ENCODE results near the gene TNFSF11.

Gene TNFSF11

GRCh38 chr13:42612021-42612765, 38.2 kb downstream of the TNFSF11 start:
- Mint-ChIP-seq H3K4me1 (ENCODE audit: low read depth) (peaks cover 3% of the 10 kb centered on the region), H3K9me3 (no peaks in the 10 kb centered on the region), H3K27me3 (peaks cover 15% of the 10 kb centered on the region), H3K4me3 (no peak overlapping the region), H3K36me3 (ENCODE audit: low read depth) (no peaks in the 10 kb centered on the region), H3K27ac (no peak overlapping the region)

DNA sequence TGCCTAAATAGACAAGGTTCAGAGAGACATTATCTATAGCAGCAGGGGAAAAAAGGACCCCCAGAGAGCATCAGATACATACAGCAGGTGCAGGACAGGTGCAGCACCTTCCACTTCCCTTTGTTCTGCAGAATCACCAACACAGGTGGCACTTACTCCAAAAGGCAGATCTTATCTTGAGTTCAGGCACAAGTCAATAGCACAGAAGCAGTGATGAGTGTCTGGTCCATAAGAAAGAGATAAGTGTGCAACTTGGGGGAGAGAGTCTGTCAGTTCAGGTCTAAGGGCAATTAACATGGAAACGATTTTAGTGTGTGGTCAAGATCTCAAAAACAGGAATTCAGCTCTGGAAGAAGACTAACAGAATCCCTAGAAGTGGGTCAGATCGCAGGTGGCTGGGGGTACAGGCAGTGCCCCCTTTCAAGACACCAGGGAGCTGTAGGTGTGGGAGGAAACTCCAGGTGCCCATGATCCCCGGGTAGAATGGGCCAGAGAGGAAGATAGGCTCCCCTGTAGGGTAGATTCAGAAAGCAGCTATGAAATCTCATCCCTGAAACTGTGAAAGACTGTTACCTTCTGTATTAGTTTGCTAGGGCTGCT, 40.6 kb downstream of the TNFSF11 start:
- Mint-ChIP-seq H3K9me3 (no peaks in the 10 kb centered on the region), H3K27ac (no peak overlapping the region), H3K4me1 (ENCODE audit: low read depth) (peaks cover 3% of the 10 kb centered on the region), H3K36me3 (ENCODE audit: low read depth) (no peaks in the 10 kb centered on the region), H3K27me3 (peaks cover 11% of the 10 kb centered on the region), H3K4me3 (no peak overlapping the region)

DNA sequence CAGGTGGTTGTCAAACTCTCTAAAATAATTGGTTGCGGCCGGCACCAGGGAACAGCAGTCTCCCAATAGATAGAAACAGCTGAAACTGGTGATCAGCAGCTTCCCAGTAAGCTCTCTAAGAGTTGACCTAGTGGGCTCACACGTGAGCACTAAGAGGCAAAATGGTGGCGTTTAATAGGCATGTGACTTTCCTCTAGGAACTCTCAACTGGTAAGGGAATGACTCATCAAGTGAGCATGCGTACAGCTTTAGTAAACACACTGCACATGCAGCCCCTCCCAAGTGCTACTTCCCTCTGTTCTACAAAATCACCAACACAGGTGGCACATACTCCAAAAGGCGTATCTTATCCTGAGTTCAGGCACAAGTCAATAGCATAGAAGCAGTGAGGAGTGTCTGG, 41.7 kb downstream of the TNFSF11 start:
- no peaks in the 10 kb centered on the region for H3K9me3 Mint-ChIP-seq
- H3K27me3 Mint-ChIP-seq, result peaks cover 11% of the 10 kb centered on the region
- no peak overlapping the region for H3K4me3 Mint-ChIP-seq
- H3K27ac Mint-ChIP-seq, result no peak overlapping the region
- no peaks in the 10 kb centered on the region for H3K36me3 Mint-ChIP-seq (ENCODE audit: low read depth)
- peaks cover 3% of the 10 kb centered on the region for H3K4me1 Mint-ChIP-seq (ENCODE audit: low read depth)

GRCh38 chr13:42617221-42617620, 43.3 kb downstream of the TNFSF11 start:
- Mint-ChIP-seq H3K4me1 (ENCODE audit: low read depth) (peaks cover 3% of the 10 kb centered on the region), H3K36me3 (ENCODE audit: low read depth) (no peaks in the 10 kb centered on the region), H3K4me3 (no peak overlapping the region), H3K27ac (no peak overlapping the region), H3K27me3 (peaks cover 16% of the 10 kb centered on the region), H3K9me3 (no peaks in the 10 kb centered on the region)

DNA sequence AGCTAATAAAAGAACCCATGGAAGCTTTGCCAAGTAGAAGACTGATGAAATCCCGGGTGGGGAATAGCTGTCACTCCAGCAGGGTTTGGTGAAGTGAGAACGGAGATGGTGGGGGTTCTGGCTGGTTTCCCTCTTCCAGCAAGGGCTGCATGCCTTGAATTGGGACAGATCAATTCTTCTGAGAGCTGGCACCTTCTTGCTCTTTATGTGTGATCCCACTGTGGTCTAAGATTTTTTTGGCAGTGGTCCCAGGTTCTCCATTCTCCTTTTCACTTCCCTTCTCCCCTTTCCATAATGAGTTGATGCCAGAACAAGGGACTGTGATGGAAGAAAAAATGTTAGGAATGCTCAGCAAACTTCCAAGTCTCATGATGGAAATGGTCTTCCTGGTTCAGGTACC, 50.0 kb downstream of the TNFSF11 start:
- H3K4me3 Mint-ChIP-seq, result no peak overlapping the region

DNA sequence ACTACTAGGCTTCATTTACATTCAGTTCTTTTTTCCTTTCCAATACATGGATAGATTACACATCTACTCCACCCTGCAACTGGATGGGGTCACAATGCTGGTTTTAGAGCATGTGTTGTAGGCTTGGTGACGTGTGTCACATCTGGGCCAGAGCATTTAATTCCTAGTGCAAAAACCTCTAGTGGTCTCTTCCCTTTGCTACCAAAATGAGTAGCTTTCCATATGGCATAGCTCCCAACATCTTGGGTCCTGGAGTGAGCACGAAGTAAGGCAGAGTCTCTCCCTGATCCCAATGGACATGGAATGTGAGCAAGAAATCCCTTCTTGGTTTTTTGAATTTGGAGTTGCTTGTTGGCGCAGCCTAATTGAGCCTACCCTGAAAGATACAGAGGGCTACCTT, 51.7 kb downstream of the TNFSF11 start:
- no peaks in the 10 kb centered on the region for H3K36me3 Mint-ChIP-seq (ENCODE audit: low read depth)

More for the DNA sequence above, 50.0 kb downstream of the TNFSF11 start:
- peaks cover 20% of the 10 kb centered on the region for H3K27me3 Mint-ChIP-seq
- no peaks in the 10 kb centered on the region for H3K9me3 Mint-ChIP-seq
- no peak overlapping the region for H3K27ac Mint-ChIP-seq
- H3K36me3 Mint-ChIP-seq (ENCODE audit: low read depth), result no peaks in the 10 kb centered on the region
- no peaks in the 10 kb centered on the region for H3K4me1 Mint-ChIP-seq (ENCODE audit: low read depth)

DNA sequence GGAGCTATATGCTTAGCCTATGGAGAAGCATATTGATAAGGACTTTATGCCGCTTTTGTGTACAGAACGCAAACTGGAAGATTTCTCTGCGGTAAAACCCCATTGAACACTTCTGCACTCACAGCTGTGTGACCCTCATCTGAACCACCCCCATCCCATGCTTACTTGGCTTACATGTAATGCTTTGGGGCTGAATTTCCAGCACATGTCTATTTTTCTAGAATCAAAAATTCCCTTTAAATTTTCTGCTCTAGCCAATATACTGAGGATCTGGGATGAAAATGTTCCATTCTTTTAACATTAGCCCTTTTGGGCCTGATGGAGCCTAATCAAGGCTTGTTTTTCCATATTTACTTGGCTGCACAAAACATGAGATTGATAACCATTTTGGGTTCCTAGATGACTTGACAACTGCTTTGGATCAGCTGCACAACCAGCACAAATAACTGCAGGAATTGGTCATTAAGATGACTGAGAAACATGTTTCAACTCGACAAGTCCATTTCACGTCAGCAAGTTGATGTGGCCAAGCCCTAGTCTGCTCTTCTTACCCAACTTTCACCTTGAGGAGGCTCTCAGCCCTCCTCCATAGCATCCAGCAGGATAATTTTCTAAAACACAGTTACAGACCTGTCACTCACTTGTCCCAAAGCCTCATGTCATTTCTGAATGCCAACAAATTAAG, 52.4 kb downstream of the TNFSF11 start:
- no peak overlapping the region for H3K4me3 Mint-ChIP-seq
- no peaks in the 10 kb centered on the region for H3K36me3 Mint-ChIP-seq (ENCODE audit: low read depth)
- H3K4me1 Mint-ChIP-seq (ENCODE audit: low read depth), result no peaks in the 10 kb centered on the region
- no peak overlapping the region for H3K27ac Mint-ChIP-seq
- no peaks in the 10 kb centered on the region for H3K9me3 Mint-ChIP-seq
- peaks cover 20% of the 10 kb centered on the region for H3K27me3 Mint-ChIP-seq

More for the DNA sequence above, 51.7 kb downstream of the TNFSF11 start:
- no peak overlapping the region for H3K27ac Mint-ChIP-seq
- H3K4me3 Mint-ChIP-seq, result no peak overlapping the region
- peaks cover 20% of the 10 kb centered on the region for H3K27me3 Mint-ChIP-seq
- H3K9me3 Mint-ChIP-seq, result no peaks in the 10 kb centered on the region
- H3K4me1 Mint-ChIP-seq (ENCODE audit: low read depth), result no peaks in the 10 kb centered on the region

DNA sequence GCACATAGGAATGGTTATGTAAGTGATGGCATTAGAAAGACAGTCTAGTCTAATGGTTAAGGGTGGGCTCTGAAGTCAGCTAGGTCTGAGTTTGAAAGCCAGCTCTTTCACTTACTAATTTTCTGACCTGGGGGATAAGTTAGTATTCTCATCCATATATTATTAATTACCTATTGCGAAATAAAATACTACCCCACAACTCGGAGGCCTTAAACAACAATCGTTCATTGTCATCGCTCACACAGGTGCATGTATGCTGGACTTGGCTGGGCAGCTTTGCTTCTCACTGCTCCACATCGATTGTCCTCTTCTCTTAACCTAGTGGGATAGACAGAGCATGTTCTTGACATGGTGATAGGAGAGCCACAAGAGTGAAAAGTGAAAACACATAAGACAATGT, 54.7 kb downstream of the TNFSF11 start:
- H3K4me1 Mint-ChIP-seq (ENCODE audit: low read depth), result no peaks in the 10 kb centered on the region
- H3K27ac Mint-ChIP-seq, result no peak overlapping the region
- no peaks in the 10 kb centered on the region for H3K36me3 Mint-ChIP-seq (ENCODE audit: low read depth)
- no peak overlapping the region for H3K4me3 Mint-ChIP-seq
- H3K9me3 Mint-ChIP-seq, result no peaks in the 10 kb centered on the region
- peaks cover 19% of the 10 kb centered on the region for H3K27me3 Mint-ChIP-seq

GRCh38 chr13:42631181-42631580, 57.2 kb downstream of the TNFSF11 start:
- Mint-ChIP-seq H3K4me3 (no peak overlapping the region), H3K27ac (no peak overlapping the region), H3K4me1 (ENCODE audit: low read depth) (no peaks in the 10 kb centered on the region), H3K27me3 (peaks cover 19% of the 10 kb centered on the region), H3K36me3 (ENCODE audit: low read depth) (no peaks in the 10 kb centered on the region), H3K9me3 (no peaks in the 10 kb centered on the region)

- H3K4me1 Mint-ChIP-seq (ENCODE audit: low read depth), result no peaks in the 10 kb centered on the region
- H3K4me3 Mint-ChIP-seq, result no peak overlapping the region
- no peak overlapping the region for H3K27ac Mint-ChIP-seq
- no peaks in the 10 kb centered on the region for H3K9me3 Mint-ChIP-seq
- H3K27me3 Mint-ChIP-seq, result peaks cover 12% of the 10 kb centered on the region
- H3K36me3 Mint-ChIP-seq (ENCODE audit: low read depth), result no peaks in the 10 kb centered on the region
Observed at GRCh38 chr13:42633495-42633894, 59.5 kb downstream of the TNFSF11 start.

DNA sequence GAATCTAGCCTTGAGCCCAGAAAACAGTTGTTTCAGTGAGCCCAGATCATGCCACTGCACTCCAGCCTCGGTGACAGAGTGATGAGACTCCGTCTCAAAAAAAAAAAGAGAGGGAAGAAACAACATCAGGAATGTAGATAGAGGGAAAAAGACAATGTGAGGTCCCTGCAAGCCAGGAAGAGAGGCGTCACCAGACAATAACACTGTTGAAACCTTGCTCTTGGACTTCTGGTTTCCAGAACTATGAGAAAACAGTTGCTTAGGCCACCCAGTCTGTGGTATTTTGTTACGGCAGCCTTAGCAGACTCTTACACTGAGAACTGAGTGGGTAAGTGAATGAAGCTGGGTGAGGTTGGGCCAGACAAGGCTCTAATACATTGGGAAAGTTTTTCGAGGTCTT, 64.1 kb downstream of the TNFSF11 start:
- Mint-ChIP-seq H3K9me3 (peaks cover 3% of the 10 kb centered on the region), H3K4me3 (no peak overlapping the region), H3K27me3 (peaks cover 24% of the 10 kb centered on the region), H3K4me1 (ENCODE audit: low read depth) (no peaks in the 10 kb centered on the region), H3K36me3 (ENCODE audit: low read depth) (no peaks in the 10 kb centered on the region), H3K27ac (no peak overlapping the region)

- Mint-ChIP-seq H3K36me3 (ENCODE audit: low read depth) (no peaks in the 10 kb centered on the region), H3K4me1 (ENCODE audit: low read depth) (no peaks in the 10 kb centered on the region), H3K27ac (no peak overlapping the region), H3K27me3 (peaks cover 21% of the 10 kb centered on the region), H3K9me3 (peaks cover 3% of the 10 kb centered on the region), H3K4me3 (no peak overlapping the region)
Observed at GRCh38 chr13:42638886-42639285, 64.9 kb downstream of the TNFSF11 start.

DNA sequence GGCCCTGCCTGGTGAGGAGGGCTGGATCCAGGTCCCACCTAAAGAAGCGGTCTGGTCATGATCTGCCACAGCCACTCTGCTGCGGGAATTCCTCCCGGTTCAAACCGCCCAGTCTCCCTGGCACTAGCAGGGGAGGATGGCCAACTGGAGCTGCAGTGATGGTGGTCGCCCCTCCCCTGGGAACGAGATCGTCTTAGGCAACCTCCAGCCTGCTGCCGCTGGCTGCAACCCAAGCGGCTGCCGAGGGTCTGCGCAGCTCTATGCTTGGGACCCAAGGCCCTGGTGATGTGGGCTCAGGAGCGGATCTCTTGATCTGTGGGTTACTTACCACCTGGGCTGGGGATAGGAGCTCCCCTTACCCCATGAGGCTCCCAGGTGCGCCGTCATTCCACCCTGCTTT, 69.1 kb downstream of the TNFSF11 start:
- no peaks in the 10 kb centered on the region for H3K4me1 Mint-ChIP-seq (ENCODE audit: low read depth)
- H3K27ac Mint-ChIP-seq, result no peak overlapping the region
- no peak overlapping the region for H3K4me3 Mint-ChIP-seq
- no peaks in the 10 kb centered on the region for H3K36me3 Mint-ChIP-seq (ENCODE audit: low read depth)
- H3K27me3 Mint-ChIP-seq, result peaks cover 15% of the 10 kb centered on the region
- H3K9me3 Mint-ChIP-seq, result peaks cover 3% of the 10 kb centered on the region

GRCh38 chr13:42644841-42645240, 70.9 kb downstream of the TNFSF11 start:
- Mint-ChIP-seq H3K4me3 (no peak overlapping the region), H3K27ac (no peak overlapping the region), H3K27me3 (peaks cover 16% of the 10 kb centered on the region), H3K36me3 (ENCODE audit: low read depth) (no peaks in the 10 kb centered on the region), H3K4me1 (ENCODE audit: low read depth) (no peaks in the 10 kb centered on the region), H3K9me3 (peaks cover 3% of the 10 kb centered on the region)

DNA sequence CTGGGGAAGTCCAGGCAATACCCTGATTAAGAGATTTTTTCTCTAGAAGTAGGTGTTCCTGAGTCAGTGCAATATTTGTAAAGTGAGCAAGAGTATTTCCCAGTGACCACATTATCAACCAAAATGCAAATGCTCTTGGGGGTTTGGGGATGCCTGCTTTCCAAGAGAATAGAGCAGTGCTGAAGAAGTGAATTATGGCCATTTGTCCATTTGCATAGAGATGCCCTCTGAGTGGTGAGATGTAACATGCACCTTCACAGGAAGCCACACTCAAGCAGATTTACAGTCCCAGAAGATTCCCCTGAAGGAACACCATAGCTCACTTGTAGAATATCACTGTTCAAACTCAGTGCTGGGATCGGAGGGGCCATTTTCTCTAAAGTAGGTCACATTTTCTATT, 71.8 kb downstream of the TNFSF11 start:
- Mint-ChIP-seq H3K27me3 (peaks cover 24% of the 10 kb centered on the region), H3K9me3 (peaks cover 3% of the 10 kb centered on the region), H3K4me1 (ENCODE audit: low read depth) (no peaks in the 10 kb centered on the region), H3K4me3 (no peak overlapping the region), H3K36me3 (ENCODE audit: low read depth) (no peaks in the 10 kb centered on the region), H3K27ac (no peak overlapping the region)

Data from stimulated activated naive CD8-positive, alpha-beta T cell treated with anti-CD3 and anti-CD28 coated beads, Interleukin-15, Interleukin-2, amounts not matched to agents 100 ng/mL and 50 ng/mL, for 24 hours (primary cell).